SK-N-SH (cell line): Measurements from ENCODE around the gene NR1I2. TPM values are rescaled to one million over a fixed set of nuclear protein-coding genes. Genes with fewer than 3 reads are reported as not detected.

Experiments used
- CTCF ChIA-PET: fragments of 300-600, 350-600 bp; formaldehyde crosslinking; extraction: SDS; loops from one replicate; lab custom pipeline; 2021; lab: Yijun Ruan, JAX
- POLR2A ChIA-PET: fragments of 350-600 bp; sonication (Branson Sonifier 250); formaldehyde crosslinking; extraction: SDS; loops from one replicate; lab custom pipeline; 2020; ENCODE audit warnings: antibody characterized with exemption, inconsistent platforms; lab: Yijun Ruan, JAX
- DNase-seq: peaks from one replicate; pipeline ENCODE4 v3.0.0; 2012
- H2AFZ ChIP-seq: fragments of 200-600 bp; sonication (generic); 2 replicates; pipeline ENCODE4 v1.8.1; 2016; ENCODE audit warnings: antibody characterized with exemption, mild to moderate bottlenecking, low read depth
- H3F3A ChIP-seq: fragments of 200-600 bp; sonication (generic); replicated peaks from 2 replicates; pipeline ENCODE3; 2016; ENCODE audit warnings: antibody characterized with exemption, mild to moderate bottlenecking; ENCODE audit not compliant: insufficient read depth
- H3K27ac ChIP-seq, 2 experiments: fragments of 200-500 bp in 1 of 2; fragments of 200-600 bp in 1 of 2; sonication (Bioruptor generic) in 1 of 2; sonication (generic), shearing (Covaris generic) in 1 of 2; 2 replicates each; pipeline versions ENCODE4 v1.5.1 to v1.6.1; 2014 to 2016; ENCODE audit warnings: low read depth in 2 of 2, inconsistent platforms in 1 of 2, low read length in 1 of 2, mild to moderate bottlenecking in 1 of 2, mixed read lengths in 1 of 2
- H3K27me3 ChIP-seq: fragments of 200-600 bp; sonication (generic), shearing (Covaris generic); 2 replicates; pipeline ENCODE4 v1.6.1; 2016; ENCODE audit warnings: mixed run types; ENCODE audit not compliant: insufficient read depth
- H3K36me3 ChIP-seq, 2 experiments: fragments of 200-500 bp in 1 of 2; fragments of 200-600 bp in 1 of 2; sonication (Bioruptor generic) in 1 of 2; sonication (generic) in 1 of 2; replicated peaks in 1 of 2; 2 replicates each; pipeline versions ENCODE3 to v1.5.1; 2014 to 2016; ENCODE audit warnings: low read length in 1 of 2, mild to moderate bottlenecking in 1 of 2; ENCODE audit not compliant: insufficient read depth in 2 of 2, control insufficient read depth in 1 of 2
- H3K4me1 ChIP-seq, 2 experiments: fragments of 200-500 bp in 1 of 2; fragments of 200-600 bp in 1 of 2; sonication (Bioruptor generic) in 1 of 2; sonication (generic), shearing (Covaris generic) in 1 of 2; 2 replicates each; pipeline versions ENCODE4 v1.5.1 to v1.6.1; 2014 to 2016; ENCODE audit warnings: low read depth in 1 of 2, low read length in 1 of 2, mixed run types in 1 of 2; ENCODE audit not compliant: insufficient read depth in 2 of 2, control insufficient read depth in 1 of 2
- H3K4me2 ChIP-seq: fragments of 200-600 bp; sonication (generic), shearing (Covaris generic); 2 replicates; pipeline ENCODE4 v1.6.1; 2017; ENCODE audit warnings: mixed run types
- H3K4me3 ChIP-seq, 2 experiments: fragments of 200-500 bp in 1 of 2; fragments of 200-600 bp in 1 of 2; sonication (Bioruptor generic) in 1 of 2; sonication (generic), shearing (Covaris generic) in 1 of 2; 2 replicates each; pipeline versions ENCODE4 v1.5.1 to v1.8.1; 2014 to 2016; ENCODE audit warnings: low read depth in 2 of 2, inconsistent platforms in 1 of 2, low read length in 1 of 2, mild to moderate bottlenecking in 1 of 2, mixed read lengths in 1 of 2, moderate library complexity in 1 of 2
- H3K79me2 ChIP-seq: fragments of 200-600 bp; sonication (generic); 2 replicates; pipeline ENCODE4 v1.8.1; 2017; ENCODE audit warnings: mild to moderate bottlenecking; ENCODE audit not compliant: insufficient read depth
- H3K9ac ChIP-seq: fragments of 200-600 bp; sonication (generic); 2 replicates; pipeline ENCODE4 v1.6.1; 2017; ENCODE audit warnings: mixed run types
- H3K9me2 ChIP-seq: fragments of 200-600 bp; sonication (generic); 2 replicates; pipeline ENCODE4 v1.6.1; 2017; ENCODE audit warnings: mixed run types
- H3K9me3 ChIP-seq: fragments of 200-600 bp; sonication (generic); 2 replicates; pipeline ENCODE4 v1.6.1; 2017; ENCODE audit warnings: mixed run types, mild to moderate bottlenecking, moderate library complexity
- H4K20me1 ChIP-seq: fragments of 200-600 bp; sonication (generic); 2 replicates; pipeline ENCODE4 v1.6.1; 2017; ENCODE audit warnings: mild to moderate bottlenecking, mixed run types; ENCODE audit not compliant: insufficient read depth
- EZH2phosphoT487 ChIP-seq: fragments of 200-600 bp; sonication (generic); IDR thresholded peaks from 2 replicates; pipeline ENCODE4 v1.6.1; 2017; ENCODE audit warnings: low read depth, mixed run types, mild to moderate bottlenecking, antibody characterized with exemption, moderate library complexity, borderline replicate concordance
- MEF2A ChIP-seq: IDR thresholded peaks from 2 replicates; pipeline ENCODE4 v1.4.0; 2012; ENCODE audit warnings: low read depth, borderline replicate concordance
- POLR2AphosphoS5 ChIP-seq: IDR thresholded peaks from 2 replicates; pipeline ENCODE4 v1.6.1; 2012; ENCODE audit warnings: low read depth, low read length
- SIN3A ChIP-seq: IDR thresholded peaks from 2 replicates; pipeline ENCODE4 v1.6.1; 2012; ENCODE audit warnings: low read depth, mild to moderate bottlenecking, low read length, moderate library complexity, borderline replicate concordance
- SMC3 ChIP-seq: IDR thresholded peaks from 2 replicates; pipeline ENCODE4 v1.6.1; 2012; ENCODE audit warnings: low read depth, low read length, improper control_type of control experiment
- TAF1 ChIP-seq: IDR thresholded peaks from 2 replicates; pipeline ENCODE4 v1.6.1; 2012; ENCODE audit warnings: low read depth, mild to moderate bottlenecking, low read length, moderate library complexity, borderline replicate concordance
- TEAD4 ChIP-seq: IDR thresholded peaks from 2 replicates; pipeline ENCODE4 v1.4.0; 2012; ENCODE audit warnings: mild to moderate bottlenecking, borderline replicate concordance; ENCODE audit not compliant: insufficient read depth
- WGBS: methylation state at CpG from one replicate; pipeline ENCODE4 v1.1.6; 2017; ENCODE audit warnings: low lambda C conversion rate; 5-methylcytosine and 5-hydroxymethylcytosine counted together
- polyA plus RNA-seq, 3 experiments: library from polyadenylated mRNA; depleted of rRNA; stranded (reverse); fragments of >200 nt; gene quantifications; 2 replicates each; pipeline ENCODE4 v1.2.3, GENCODE V29; 2012
- TF ChIP-seq, protein P1 (sequence below): fragments of 200-600 bp; sonication (generic); IDR thresholded peaks from 2 replicates; pipeline ENCODE4 v1.6.1; 2017; ENCODE audit warnings: antibody characterized with exemption, mild to moderate bottlenecking, moderate library complexity
- TF ChIP-seq, protein P2 (sequence below): fragments of 150-350 bp; IDR thresholded peaks from 2 replicates; pipeline ENCODE4 v1.6.1; 2017; ENCODE audit warnings: antibody characterized with exemption, low read length, low read depth, borderline replicate concordance
- TF ChIP-seq, protein P3 (sequence below): IDR thresholded peaks from 2 replicates; pipeline ENCODE4 v1.4.0; 2012; ENCODE audit warnings: low read depth, borderline replicate concordance
- TF ChIP-seq, protein P4 (sequence below): IDR thresholded peaks from 2 replicates; pipeline ENCODE4; 2012
- TF ChIP-seq, protein P5 (sequence below): IDR thresholded peaks from 2 replicates; pipeline ENCODE4 v1.6.1; 2012; ENCODE audit warnings: mild to moderate bottlenecking, low read depth, low read length, moderate library complexity
- TF ChIP-seq, protein P6 (sequence below): IDR thresholded peaks from 2 replicates; pipeline ENCODE4 v1.4.0; 2012; ENCODE audit warnings: low read depth

NR1I2 gene
- polyA plus RNA-seq, 1 of the 3 experiments (the other 2 are of a cell fraction), result 0.03 TPM

DNA sequence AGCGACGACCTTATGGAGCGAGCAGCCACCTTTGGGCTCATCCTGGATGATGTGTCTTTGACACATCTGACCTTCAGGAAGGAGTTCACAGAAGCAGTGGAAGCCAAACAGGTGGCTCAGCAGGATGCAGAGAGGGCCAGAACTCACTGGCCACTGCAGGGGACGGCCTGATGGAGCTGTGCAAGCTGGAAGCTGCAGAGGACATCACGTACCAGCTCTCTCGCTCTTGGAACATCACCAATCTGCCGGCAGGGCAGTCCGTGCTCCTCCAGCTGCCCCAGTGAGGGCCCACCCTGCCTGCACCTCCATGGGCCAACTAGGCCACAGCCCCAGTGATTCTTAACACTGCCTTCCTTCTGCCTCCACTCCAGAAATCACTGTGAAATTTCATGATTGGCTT, 10.4 kb downstream of the NR1I2 start:
- no peak for DNase-seq
- Histone ChIP-seq H3K36me3 (no peaks in the 10 kb centered on the region), H3K4me3 (no peak overlapping the region), H3K27me3 (no peaks in the 10 kb centered on the region), H2AFZ (no peak overlapping the region)
- TF ChIP-seq EZH2phosphoT487, result no peak
- TF ChIP-seq SMC3, result no peak
- TF ChIP-seq, protein P1, sequence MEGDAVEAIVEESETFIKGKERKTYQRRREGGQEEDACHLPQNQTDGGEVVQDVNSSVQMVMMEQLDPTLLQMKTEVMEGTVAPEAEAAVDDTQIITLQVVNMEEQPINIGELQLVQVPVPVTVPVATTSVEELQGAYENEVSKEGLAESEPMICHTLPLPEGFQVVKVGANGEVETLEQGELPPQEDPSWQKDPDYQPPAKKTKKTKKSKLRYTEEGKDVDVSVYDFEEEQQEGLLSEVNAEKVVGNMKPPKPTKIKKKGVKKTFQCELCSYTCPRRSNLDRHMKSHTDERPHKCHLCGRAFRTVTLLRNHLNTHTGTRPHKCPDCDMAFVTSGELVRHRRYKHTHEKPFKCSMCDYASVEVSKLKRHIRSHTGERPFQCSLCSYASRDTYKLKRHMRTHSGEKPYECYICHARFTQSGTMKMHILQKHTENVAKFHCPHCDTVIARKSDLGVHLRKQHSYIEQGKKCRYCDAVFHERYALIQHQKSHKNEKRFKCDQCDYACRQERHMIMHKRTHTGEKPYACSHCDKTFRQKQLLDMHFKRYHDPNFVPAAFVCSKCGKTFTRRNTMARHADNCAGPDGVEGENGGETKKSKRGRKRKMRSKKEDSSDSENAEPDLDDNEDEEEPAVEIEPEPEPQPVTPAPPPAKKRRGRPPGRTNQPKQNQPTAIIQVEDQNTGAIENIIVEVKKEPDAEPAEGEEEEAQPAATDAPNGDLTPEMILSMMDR, result no peak
- TF ChIP-seq SIN3A, result no peak
- no peak for TF ChIP-seq MEF2A
- no peak for TF ChIP-seq TEAD4
- TF ChIP-seq, protein P2, sequence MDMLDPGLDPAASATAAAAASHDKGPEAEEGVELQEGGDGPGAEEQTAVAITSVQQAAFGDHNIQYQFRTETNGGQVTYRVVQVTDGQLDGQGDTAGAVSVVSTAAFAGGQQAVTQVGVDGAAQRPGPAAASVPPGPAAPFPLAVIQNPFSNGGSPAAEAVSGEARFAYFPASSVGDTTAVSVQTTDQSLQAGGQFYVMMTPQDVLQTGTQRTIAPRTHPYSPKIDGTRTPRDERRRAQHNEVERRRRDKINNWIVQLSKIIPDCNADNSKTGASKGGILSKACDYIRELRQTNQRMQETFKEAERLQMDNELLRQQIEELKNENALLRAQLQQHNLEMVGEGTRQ, result no peak
- TF ChIP-seq, protein P3, sequence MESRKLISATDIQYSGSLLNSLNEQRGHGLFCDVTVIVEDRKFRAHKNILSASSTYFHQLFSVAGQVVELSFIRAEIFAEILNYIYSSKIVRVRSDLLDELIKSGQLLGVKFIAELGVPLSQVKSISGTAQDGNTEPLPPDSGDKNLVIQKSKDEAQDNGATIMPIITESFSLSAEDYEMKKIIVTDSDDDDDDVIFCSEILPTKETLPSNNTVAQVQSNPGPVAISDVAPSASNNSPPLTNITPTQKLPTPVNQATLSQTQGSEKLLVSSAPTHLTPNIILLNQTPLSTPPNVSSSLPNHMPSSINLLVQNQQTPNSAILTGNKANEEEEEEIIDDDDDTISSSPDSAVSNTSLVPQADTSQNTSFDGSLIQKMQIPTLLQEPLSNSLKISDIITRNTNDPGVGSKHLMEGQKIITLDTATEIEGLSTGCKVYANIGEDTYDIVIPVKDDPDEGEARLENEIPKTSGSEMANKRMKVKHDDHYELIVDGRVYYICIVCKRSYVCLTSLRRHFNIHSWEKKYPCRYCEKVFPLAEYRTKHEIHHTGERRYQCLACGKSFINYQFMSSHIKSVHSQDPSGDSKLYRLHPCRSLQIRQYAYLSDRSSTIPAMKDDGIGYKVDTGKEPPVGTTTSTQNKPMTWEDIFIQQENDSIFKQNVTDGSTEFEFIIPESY, result no peak
- TF ChIP-seq, protein P4, sequence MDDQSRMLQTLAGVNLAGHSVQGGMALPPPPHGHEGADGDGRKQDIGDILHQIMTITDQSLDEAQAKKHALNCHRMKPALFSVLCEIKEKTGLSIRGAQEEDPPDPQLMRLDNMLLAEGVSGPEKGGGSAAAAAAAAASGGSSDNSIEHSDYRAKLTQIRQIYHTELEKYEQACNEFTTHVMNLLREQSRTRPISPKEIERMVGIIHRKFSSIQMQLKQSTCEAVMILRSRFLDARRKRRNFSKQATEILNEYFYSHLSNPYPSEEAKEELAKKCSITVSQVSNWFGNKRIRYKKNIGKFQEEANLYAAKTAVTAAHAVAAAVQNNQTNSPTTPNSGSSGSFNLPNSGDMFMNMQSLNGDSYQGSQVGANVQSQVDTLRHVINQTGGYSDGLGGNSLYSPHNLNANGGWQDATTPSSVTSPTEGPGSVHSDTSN, result no peak
- TF ChIP-seq POLR2AphosphoS5, result no peak
- TF ChIP-seq, protein P5, sequence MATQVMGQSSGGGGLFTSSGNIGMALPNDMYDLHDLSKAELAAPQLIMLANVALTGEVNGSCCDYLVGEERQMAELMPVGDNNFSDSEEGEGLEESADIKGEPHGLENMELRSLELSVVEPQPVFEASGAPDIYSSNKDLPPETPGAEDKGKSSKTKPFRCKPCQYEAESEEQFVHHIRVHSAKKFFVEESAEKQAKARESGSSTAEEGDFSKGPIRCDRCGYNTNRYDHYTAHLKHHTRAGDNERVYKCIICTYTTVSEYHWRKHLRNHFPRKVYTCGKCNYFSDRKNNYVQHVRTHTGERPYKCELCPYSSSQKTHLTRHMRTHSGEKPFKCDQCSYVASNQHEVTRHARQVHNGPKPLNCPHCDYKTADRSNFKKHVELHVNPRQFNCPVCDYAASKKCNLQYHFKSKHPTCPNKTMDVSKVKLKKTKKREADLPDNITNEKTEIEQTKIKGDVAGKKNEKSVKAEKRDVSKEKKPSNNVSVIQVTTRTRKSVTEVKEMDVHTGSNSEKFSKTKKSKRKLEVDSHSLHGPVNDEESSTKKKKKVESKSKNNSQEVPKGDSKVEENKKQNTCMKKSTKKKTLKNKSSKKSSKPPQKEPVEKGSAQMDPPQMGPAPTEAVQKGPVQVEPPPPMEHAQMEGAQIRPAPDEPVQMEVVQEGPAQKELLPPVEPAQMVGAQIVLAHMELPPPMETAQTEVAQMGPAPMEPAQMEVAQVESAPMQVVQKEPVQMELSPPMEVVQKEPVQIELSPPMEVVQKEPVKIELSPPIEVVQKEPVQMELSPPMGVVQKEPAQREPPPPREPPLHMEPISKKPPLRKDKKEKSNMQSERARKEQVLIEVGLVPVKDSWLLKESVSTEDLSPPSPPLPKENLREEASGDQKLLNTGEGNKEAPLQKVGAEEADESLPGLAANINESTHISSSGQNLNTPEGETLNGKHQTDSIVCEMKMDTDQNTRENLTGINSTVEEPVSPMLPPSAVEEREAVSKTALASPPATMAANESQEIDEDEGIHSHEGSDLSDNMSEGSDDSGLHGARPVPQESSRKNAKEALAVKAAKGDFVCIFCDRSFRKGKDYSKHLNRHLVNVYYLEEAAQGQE, result no peak
- TF ChIP-seq, protein P6, sequence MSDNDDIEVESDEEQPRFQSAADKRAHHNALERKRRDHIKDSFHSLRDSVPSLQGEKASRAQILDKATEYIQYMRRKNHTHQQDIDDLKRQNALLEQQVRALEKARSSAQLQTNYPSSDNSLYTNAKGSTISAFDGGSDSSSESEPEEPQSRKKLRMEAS, result no peak
- no peak for TF ChIP-seq TAF1
- TF ChIP-seq, all 33 proteins: peak for 0
- H3K9ac ChIP-seq, result no peak overlapping the region
- 76% methylated on average over 6 of the region's 8 CpGs for WGBS
- H4K20me1 ChIP-seq, result no peaks in the 10 kb centered on the region
- ChIA-PET POLR2A (no interaction called here), CTCF (interaction anchor here (1.2 kb wide), 1 partner anchor 766 kb away, joined by 3 read pairs; no protein-coding TSS in a partner anchor)
- no peaks in the 10 kb centered on the region for H3K4me1 ChIP-seq
- no peaks in the 10 kb centered on the region for H3K9me2 ChIP-seq
- no peaks in the 10 kb centered on the region for H3F3A ChIP-seq
- H3K79me2 ChIP-seq, result no peaks in the 10 kb centered on the region
- H3K4me2 ChIP-seq, result no peak overlapping the region
- H3K27ac ChIP-seq, result no peak overlapping the region
- H3K9me3 ChIP-seq, result no peaks in the 10 kb centered on the region
